Endothelial cell of umbilical vein (primary cell): ENCODE results near the gene CTSL. TPM values are rescaled to one million over a fixed set of nuclear protein-coding genes. Genes with fewer than 3 reads are reported as not detected.

ENCODE experiments used
- BruUV-seq: library from RNA; stranded (reverse); fragments of 400-500 nt; replicated peaks from 2 replicates; lab custom pipeline; 2021; lab: Mats Ljungman, UMichigan
- CTCF ChIA-PET: fragments of 300-600, 350-600 bp; sonication (Branson Sonifier 250); formaldehyde crosslinking; loops from one replicate; lab custom pipeline; 2021; ENCODE audit warnings: antibody characterized with exemption, inconsistent platforms; lab: Charles Lee
- POLR2A ChIA-PET: fragments of 300-600, 350-600 bp; sonication (Branson Sonifier 250); formaldehyde crosslinking; loops from one replicate; lab custom pipeline; 2021; ENCODE audit warnings: antibody characterized with exemption, inconsistent platforms; lab: Charles Lee
- DNase-seq: peaks from one replicate; pipeline ENCODE4 v3.0.0-alpha.2; 2011; ENCODE audit warnings: low read depth, low spot score
- FAIRE-seq: peaks from 2 replicates; lab custom pipeline; 2011; peaks lifted over from hg19 to GRCh38; lab: Jason Lieb, UNC
- H2AFZ ChIP-seq: 2 replicates; pipeline ENCODE4 v1.6.0; 2012; ENCODE audit warnings: low read depth, low read length, control low read depth, inconsistent platforms
- H3K27ac ChIP-seq: 2 replicates; pipeline ENCODE4 v1.5.1; 2011; ENCODE audit warnings: low read depth, mild to moderate bottlenecking, control low read depth, low read length, moderate library complexity; ENCODE audit not compliant: insufficient read depth
- H3K27me3 ChIP-seq, 2 experiments: 2 replicates each; pipeline versions ENCODE4 v1.6.0 to v1.6.1; 2011; ENCODE audit warnings: low read length in 2 of 2, mixed read lengths in 1 of 2; ENCODE audit not compliant: control insufficient read depth in 2 of 2, insufficient read depth in 2 of 2
- H3K36me3 ChIP-seq, 2 experiments: 2 replicates in 1 of 2; 3 replicates in 1 of 2; pipeline ENCODE4 v1.5.1; 2011; ENCODE audit warnings: low read length in 2 of 2, mild to moderate bottlenecking in 1 of 2, moderate library complexity in 1 of 2; ENCODE audit not compliant: control insufficient read depth in 2 of 2, insufficient read depth in 2 of 2; ENCODE audit errors: extremely low read depth in 1 of 2
- H3K4me1 ChIP-seq: 3 replicates; pipeline ENCODE4 v1.5.1; 2011; ENCODE audit warnings: mild to moderate bottlenecking, low read length; ENCODE audit not compliant: control insufficient read depth, insufficient read depth; ENCODE audit errors: extremely low read depth
- H3K4me2 ChIP-seq: 2 replicates; pipeline ENCODE4 v1.6.1; 2011; ENCODE audit warnings: low read length, control low read depth, mixed read lengths; ENCODE audit not compliant: insufficient read depth
- H3K4me3 ChIP-seq, 3 experiments: fragments of 200-600 bp in 1 of 3; sonication (generic), shearing (Covaris generic) in 1 of 3; replicated peaks in 1 of 3; 2 replicates each; pipeline ENCODE4 v1.5.1; 2011 to 2016; ENCODE audit warnings: control low read depth in 3 of 3, low read length in 3 of 3, mild to moderate bottlenecking in 2 of 3, inconsistent platforms in 1 of 3, low read depth in 1 of 3, moderate library complexity in 1 of 3; ENCODE audit not compliant: insufficient read depth in 1 of 3
- H3K79me2 ChIP-seq: 2 replicates; pipeline ENCODE4 v1.6.0; 2012; ENCODE audit warnings: low read length, inconsistent platforms; ENCODE audit not compliant: control insufficient read depth, insufficient read depth
- H3K9ac ChIP-seq: replicated peaks from 2 replicates; pipeline ENCODE3; 2011; ENCODE audit warnings: low read length, control low read depth; ENCODE audit not compliant: insufficient read depth; ENCODE audit errors: extremely low read depth
- H3K9me1 ChIP-seq: replicated peaks from 3 replicates; pipeline ENCODE4 v1.6.0; 2011; ENCODE audit warnings: mild to moderate bottlenecking, low read length; ENCODE audit not compliant: control insufficient read depth, insufficient read depth; ENCODE audit errors: extremely low read depth
- H3K9me3 ChIP-seq: replicated peaks from 2 replicates; pipeline ENCODE4 v1.5.1; 2012; ENCODE audit warnings: low read length, inconsistent platforms; ENCODE audit not compliant: control insufficient read depth, insufficient read depth
- H4K20me1 ChIP-seq: replicated peaks from 2 replicates; pipeline ENCODE3; 2011; ENCODE audit warnings: mild to moderate bottlenecking, low read length; ENCODE audit not compliant: control insufficient read depth, insufficient read depth; ENCODE audit errors: extremely low read depth
- EZH2 ChIP-seq: IDR thresholded peaks from 2 replicates; pipeline ENCODE4 v1.6.1; 2012; ENCODE audit warnings: borderline replicate concordance, low read depth, mild to moderate bottlenecking, moderate library complexity, low read length, inconsistent platforms; ENCODE audit not compliant: severe bottlenecking
- FOS ChIP-seq: IDR thresholded peaks from 2 replicates; pipeline ENCODE4 v1.6.1; 2011; ENCODE audit warnings: mild to moderate bottlenecking, low read length, moderate library complexity, borderline replicate concordance; ENCODE audit not compliant: insufficient read depth
- GATA2 ChIP-seq: IDR thresholded peaks from 2 replicates; pipeline ENCODE4 v1.7.0; 2011; ENCODE audit warnings: low read depth, mild to moderate bottlenecking, moderate library complexity, mixed read lengths, low read length; ENCODE audit not compliant: insufficient read length, insufficient read depth
- JUN ChIP-seq: IDR thresholded peaks from 2 replicates; pipeline ENCODE4 v1.6.1; 2011; ENCODE audit warnings: borderline replicate concordance, low read depth; ENCODE audit not compliant: insufficient read length, insufficient read depth
- MYC ChIP-seq: IDR thresholded peaks from one replicate; pipeline ENCODE4 v1.6.1; 2011; ENCODE audit warnings: mild to moderate bottlenecking, low read depth, low read length
- POLR2A ChIP-seq: IDR thresholded peaks from 2 replicates; pipeline ENCODE4 v1.6.1; 2012; ENCODE audit warnings: low read depth, mild to moderate bottlenecking, control low read depth, low read length
- POLR2AphosphoS5 ChIP-seq: IDR thresholded peaks from 2 replicates; pipeline ENCODE4 v1.6.1; 2012; ENCODE audit warnings: low read depth, mild to moderate bottlenecking, control low read depth, low read length, moderate library complexity; ENCODE audit not compliant: insufficient read depth
- dilution Hi-C: fragments of 300-500 bp; cut with MboI; formaldehyde crosslinking; loops from one replicate; pipeline ENCODE4 v1.15.0; 2019; ENCODE audit warnings: low sequenced_read_pairs; ENCODE audit not compliant: extremely low pct_ligation_motif_present
- intact Hi-C: fragments of 100-400 bp; cut with micrococcal nuclease; formaldehyde crosslinking; loops from one replicate; pipeline ENCODE4 v1.10.0; 2022
- polyA plus RNA-seq, 4 experiments: library from polyadenylated mRNA; depleted of rRNA in 3 of 4; stranded (reverse) in 3 of 4; unstranded in 1 of 4; fragments of >200 nt; gene quantifications; 2 replicates each; pipeline versions ENCODE4 v1.2.1 to v1.2.3, GENCODE V29; 2011 to 2012; ENCODE audit warnings: missing spikeins in 1 of 4
- total RNA-seq: library from RNA; stranded (reverse); gene quantifications from 2 replicates; pipeline ENCODE4 v1.2.3, GENCODE V29; 2021
- TF ChIP-seq, protein P1 (sequence below): IDR thresholded peaks from 2 replicates; pipeline ENCODE4 v1.6.1; 2011; ENCODE audit not compliant: insufficient read depth, insufficient read length
- TF ChIP-seq, protein P2 (sequence below), 2 donors: IDR thresholded peaks; 1 replicate in 1 of 2; 2 replicates in 1 of 2; pipeline ENCODE4 v1.5.1; 2011; ENCODE audit warnings: low read length in 2 of 2, mild to moderate bottlenecking in 2 of 2, moderate library complexity in 2 of 2, control low read depth in 1 of 2, inconsistent platforms in 1 of 2, low read depth in 1 of 2; ENCODE audit not compliant: insufficient read depth in 1 of 2; ENCODE audit errors: extremely low read depth in 1 of 2

CTSL gene
- total and polyA plus RNA-seq, 2 donors (not counting 3 experiments of a cell fraction or from before 2014, with no cell fraction given), result 98.4 to 107 TPM

DNA sequence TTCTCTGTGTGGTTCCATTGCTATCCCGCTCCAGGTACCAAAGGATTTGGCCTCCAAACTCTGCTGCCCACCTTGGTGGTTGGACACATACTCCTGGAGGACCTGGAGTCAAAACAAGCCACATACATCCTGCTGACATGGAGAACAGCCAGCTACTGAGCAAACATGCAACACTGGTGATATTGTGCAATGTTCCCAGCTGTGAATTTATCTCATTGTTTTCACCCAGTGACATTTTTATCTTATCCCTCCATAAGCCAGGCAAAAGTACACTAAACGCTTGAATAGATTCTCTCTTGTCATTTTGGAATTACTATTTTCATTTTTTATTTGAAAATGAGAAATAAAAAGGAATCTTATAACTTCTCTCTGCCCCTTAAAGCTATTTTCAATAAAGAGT is 11.1 kb upstream of the CTSL start:
- H4K20me1 ChIP-seq, result no peaks in the 10 kb centered on the region
- ChIA-PET POLR2A (interaction anchor here (2.4 kb wide), 1 partner anchor 11 kb away, joined by 15 read pairs; the partner anchor contains the start of gene CTSL), CTCF (interaction anchor here (0.9 to 2.1 kb wide), 4 partner anchors 8 to 51 kb away, joined by 3 to 24 read pairs (median 9); partner anchors contain the start of gene CTSL)
- no TSS peak for BruUV-seq
- peak; percentile 47 for DNase-seq
- TF ChIP-seq POLR2AphosphoS5 (no peak), POLR2A (no peak), EZH2 (no peak), GATA2 (no peak), JUN (no peak), FOS (no peak), MYC (no peak)
- TF ChIP-seq, protein P1, sequence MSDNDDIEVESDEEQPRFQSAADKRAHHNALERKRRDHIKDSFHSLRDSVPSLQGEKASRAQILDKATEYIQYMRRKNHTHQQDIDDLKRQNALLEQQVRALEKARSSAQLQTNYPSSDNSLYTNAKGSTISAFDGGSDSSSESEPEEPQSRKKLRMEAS, result no peak
- TF ChIP-seq, protein P2, sequence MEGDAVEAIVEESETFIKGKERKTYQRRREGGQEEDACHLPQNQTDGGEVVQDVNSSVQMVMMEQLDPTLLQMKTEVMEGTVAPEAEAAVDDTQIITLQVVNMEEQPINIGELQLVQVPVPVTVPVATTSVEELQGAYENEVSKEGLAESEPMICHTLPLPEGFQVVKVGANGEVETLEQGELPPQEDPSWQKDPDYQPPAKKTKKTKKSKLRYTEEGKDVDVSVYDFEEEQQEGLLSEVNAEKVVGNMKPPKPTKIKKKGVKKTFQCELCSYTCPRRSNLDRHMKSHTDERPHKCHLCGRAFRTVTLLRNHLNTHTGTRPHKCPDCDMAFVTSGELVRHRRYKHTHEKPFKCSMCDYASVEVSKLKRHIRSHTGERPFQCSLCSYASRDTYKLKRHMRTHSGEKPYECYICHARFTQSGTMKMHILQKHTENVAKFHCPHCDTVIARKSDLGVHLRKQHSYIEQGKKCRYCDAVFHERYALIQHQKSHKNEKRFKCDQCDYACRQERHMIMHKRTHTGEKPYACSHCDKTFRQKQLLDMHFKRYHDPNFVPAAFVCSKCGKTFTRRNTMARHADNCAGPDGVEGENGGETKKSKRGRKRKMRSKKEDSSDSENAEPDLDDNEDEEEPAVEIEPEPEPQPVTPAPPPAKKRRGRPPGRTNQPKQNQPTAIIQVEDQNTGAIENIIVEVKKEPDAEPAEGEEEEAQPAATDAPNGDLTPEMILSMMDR (IDR thresholded peaks at IDR 0.05; ENCODE audit: extremely low read depth in 1 of 2, insufficient read depth in 1 of 2, low read depth in 1 of 2, low read length in 2 of 2), result no peak
- no peaks in the 10 kb centered on the region for H3K9me1 ChIP-seq
- no peak overlapping the region for H3K9ac ChIP-seq
- H3K4me3 ChIP-seq, result no peak overlapping the region
- intact Hi-C loops (loop anchor here (1.0 to 10.0 kb wide), 3 partner anchors 10 to 670 kb away; partner anchors contain the start of gene SPIN1), dilution Hi-C loops (no loop called here)
- peak overlapping the region; percentile 93 for H3K27ac ChIP-seq
- no peak overlapping the region for H3K4me2 ChIP-seq
- H2AFZ ChIP-seq, result peak overlapping the region; percentile 66
- peak; percentile 46 for FAIRE-seq
- no peaks in the 10 kb centered on the region for H3K36me3 ChIP-seq
- H3K79me2 ChIP-seq, result no peaks in the 10 kb centered on the region
- no peaks in the 10 kb centered on the region for H3K27me3 ChIP-seq
- H3K4me1 ChIP-seq, result peaks cover 29% of the 10 kb centered on the region
- no peaks in the 10 kb centered on the region for H3K9me3 ChIP-seq
